IPS-11a (cell line): ENCODE data around the gene PRKG1.

Experiments used
- H3K4me3 ChIP-seq: one replicate; pipeline ENCODE4 v1.5.1; 2013; ENCODE audit warnings: low read depth, low read length, control low read depth

Gene PRKG1

GRCh38 chr10:51215951-51216834 is 141.9 kb downstream of the PRKG1 start:
- no peak overlapping the region for H3K4me3 ChIP-seq

GRCh38 chr10:51217505-51217904 is 143.2 kb downstream of the PRKG1 start:
- no peak overlapping the region for H3K4me3 ChIP-seq

- no peak overlapping the region for H3K4me3 ChIP-seq
Observed at GRCh38 chr10:51224671-51225161, 150.4 kb downstream of the PRKG1 start.

- H3K4me3 ChIP-seq: no peak overlapping the region
Observed at GRCh38 chr10:51227897-51228713, 153.8 kb downstream of the PRKG1 start.

- no peak overlapping the region for H3K4me3 ChIP-seq
Observed at GRCh38 chr10:51228714-51229100, 154.4 kb downstream of the PRKG1 start.

- H3K4me3 ChIP-seq: no peak overlapping the region
Observed at GRCh38 chr10:51230887-51231585, 156.7 kb downstream of the PRKG1 start.

GRCh38 chr10:51231754-51232153 is 157.5 kb downstream of the PRKG1 start:
- H3K4me3 ChIP-seq: no peak overlapping the region

- no peak overlapping the region for H3K4me3 ChIP-seq
Observed at GRCh38 chr10:51233337-51234100, 159.2 kb downstream of the PRKG1 start.

GRCh38 chr10:51235865-51236264 is 161.6 kb downstream of the PRKG1 start:
- H3K4me3 ChIP-seq: no peak overlapping the region

GRCh38 chr10:51239006-51239405 is 164.7 kb downstream of the PRKG1 start:
- H3K4me3 ChIP-seq: no peak overlapping the region

GRCh38 chr10:51241461-51241860 is 167.2 kb downstream of the PRKG1 start:
- H3K4me3 ChIP-seq: no peak overlapping the region

- no peak overlapping the region for H3K4me3 ChIP-seq
Observed at GRCh38 chr10:51242393-51242792, 168.1 kb downstream of the PRKG1 start.

GRCh38 chr10:51244309-51244708 is 170.0 kb downstream of the PRKG1 start:
- H3K4me3 ChIP-seq: no peak overlapping the region

- H3K4me3 ChIP-seq: no peak overlapping the region
Observed at GRCh38 chr10:51244748-51245490, 170.6 kb downstream of the PRKG1 start.

- H3K4me3 ChIP-seq: no peak overlapping the region
Observed at GRCh38 chr10:51246156-51246555, 171.9 kb downstream of the PRKG1 start.

GRCh38 chr10:51250278-51250920 is 176.1 kb downstream of the PRKG1 start:
- H3K4me3 ChIP-seq: no peak overlapping the region

GRCh38 chr10:51251110-51251509 is 176.8 kb downstream of the PRKG1 start:
- H3K4me3 ChIP-seq: no peak overlapping the region

- no peak overlapping the region for H3K4me3 ChIP-seq
Observed at GRCh38 chr10:51255381-51255780, 181.1 kb downstream of the PRKG1 start.

GRCh38 chr10:51257511-51258248 is 183.4 kb downstream of the PRKG1 start:
- no peak overlapping the region for H3K4me3 ChIP-seq
